Activated B cell treated with CpG ODN at 0.5 μM for 24 hours (primary cell): ENCODE data around the gene SCP2. TPM values are rescaled to one million over a fixed set of nuclear protein-coding genes. Genes with fewer than 3 reads are reported as not detected.

Experiments used
- ATAC-seq: fragments of 200-7000 bp; cut with Tn5 transposase; one replicate; pipeline ENCODE4 v1.10.0; 2021; ENCODE audit warnings: low read depth, mild to moderate bottlenecking, moderate library complexity
- CTCF ChIA-PET: fragments of 350-600 bp; sonication (Branson Sonifier 250); formaldehyde crosslinking; loops from one replicate; lab custom pipeline; 2021; ENCODE audit warnings: antibody characterized with exemption; lab: Charles Lee
- POLR2A ChIA-PET: fragments of 350-600 bp; sonication (Branson Sonifier 250); formaldehyde crosslinking; loops from one replicate; lab custom pipeline; 2021; ENCODE audit warnings: antibody characterized with exemption; lab: Charles Lee
- DNase-seq: peaks from one replicate; pipeline ENCODE4 v3.0.0; 2022
- H3K27ac Mint-ChIP-seq: one replicate; pipeline ENCODE4 v1.8.0; 2020; ENCODE audit warnings: mixed read lengths
- H3K27me3 Mint-ChIP-seq: one replicate; pipeline ENCODE4 v1.8.0; 2021; ENCODE audit warnings: mixed read lengths
- H3K36me3 Mint-ChIP-seq: one replicate; pipeline ENCODE4 v1.8.0; 2021; ENCODE audit warnings: low read depth, mixed read lengths
- H3K4me1 Mint-ChIP-seq: one replicate; pipeline ENCODE4 v1.8.0; 2021; ENCODE audit warnings: mixed read lengths
- H3K4me3 Mint-ChIP-seq: one replicate; pipeline ENCODE4 v1.8.0; 2020; ENCODE audit warnings: mild to moderate bottlenecking, mixed read lengths
- H3K9me3 Mint-ChIP-seq: one replicate; pipeline ENCODE4 v1.8.0; 2020; ENCODE audit warnings: mixed read lengths
- intact Hi-C: fragments of 100-400 bp; cut with micrococcal nuclease; formaldehyde crosslinking; loops from one replicate; pipeline ENCODE4 v1.15.1; 2024
- total RNA-seq: library from RNA; stranded (reverse); gene quantifications from 2 replicates; pipeline ENCODE4 v1.2.3, GENCODE V29; 2022
- TF ChIP-seq, protein P1 (sequence below): fragments of 200-600 bp; IDR thresholded peaks from one replicate; pipeline ENCODE4 v1.8.0; 2022; ENCODE audit warnings: antibody characterized with exemption, mild to moderate bottlenecking

SCP2 gene
- total RNA-seq, 1 donor from 2014 or later = 72.2 TPM

DNA sequence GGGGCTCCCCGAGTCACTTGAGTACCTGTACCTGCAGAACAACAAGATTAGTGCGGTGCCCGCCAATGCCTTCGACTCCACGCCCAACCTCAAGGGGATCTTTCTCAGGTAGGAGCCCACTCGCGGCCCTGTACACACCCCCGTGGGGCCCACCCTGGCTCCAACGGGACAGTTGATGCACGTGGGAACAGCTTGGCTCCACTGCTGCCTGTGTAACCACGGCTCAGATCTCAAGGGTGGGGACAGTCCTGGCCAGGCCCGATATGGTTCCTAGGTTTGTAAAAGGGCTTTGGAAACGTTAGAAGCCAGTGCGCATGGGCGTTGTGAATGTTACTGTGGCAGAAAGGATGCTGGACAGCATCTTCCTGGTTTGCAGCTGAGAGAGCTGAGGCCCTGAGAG lies 153.7 kb downstream of the SCP2 start:
- H3K36me3 Mint-ChIP-seq = no peaks in the 10 kb centered on the region
- no peak overlapping the region for H3K4me3 Mint-ChIP-seq
- CTCF ChIA-PET = no interaction called here
- no peaks in the 10 kb centered on the region for H3K4me1 Mint-ChIP-seq
- POLR2A ChIA-PET = no interaction called here
- no peaks in the 10 kb centered on the region for H3K9me3 Mint-ChIP-seq
- no peak for DNase-seq
- no peak for ATAC-seq
- H3K27me3 Mint-ChIP-seq = no peaks in the 10 kb centered on the region
- TF ChIP-seq, protein P1, sequence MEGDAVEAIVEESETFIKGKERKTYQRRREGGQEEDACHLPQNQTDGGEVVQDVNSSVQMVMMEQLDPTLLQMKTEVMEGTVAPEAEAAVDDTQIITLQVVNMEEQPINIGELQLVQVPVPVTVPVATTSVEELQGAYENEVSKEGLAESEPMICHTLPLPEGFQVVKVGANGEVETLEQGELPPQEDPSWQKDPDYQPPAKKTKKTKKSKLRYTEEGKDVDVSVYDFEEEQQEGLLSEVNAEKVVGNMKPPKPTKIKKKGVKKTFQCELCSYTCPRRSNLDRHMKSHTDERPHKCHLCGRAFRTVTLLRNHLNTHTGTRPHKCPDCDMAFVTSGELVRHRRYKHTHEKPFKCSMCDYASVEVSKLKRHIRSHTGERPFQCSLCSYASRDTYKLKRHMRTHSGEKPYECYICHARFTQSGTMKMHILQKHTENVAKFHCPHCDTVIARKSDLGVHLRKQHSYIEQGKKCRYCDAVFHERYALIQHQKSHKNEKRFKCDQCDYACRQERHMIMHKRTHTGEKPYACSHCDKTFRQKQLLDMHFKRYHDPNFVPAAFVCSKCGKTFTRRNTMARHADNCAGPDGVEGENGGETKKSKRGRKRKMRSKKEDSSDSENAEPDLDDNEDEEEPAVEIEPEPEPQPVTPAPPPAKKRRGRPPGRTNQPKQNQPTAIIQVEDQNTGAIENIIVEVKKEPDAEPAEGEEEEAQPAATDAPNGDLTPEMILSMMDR = no peak
- intact Hi-C loops = no loop called here
- H3K27ac Mint-ChIP-seq = no peak overlapping the region

DNA sequence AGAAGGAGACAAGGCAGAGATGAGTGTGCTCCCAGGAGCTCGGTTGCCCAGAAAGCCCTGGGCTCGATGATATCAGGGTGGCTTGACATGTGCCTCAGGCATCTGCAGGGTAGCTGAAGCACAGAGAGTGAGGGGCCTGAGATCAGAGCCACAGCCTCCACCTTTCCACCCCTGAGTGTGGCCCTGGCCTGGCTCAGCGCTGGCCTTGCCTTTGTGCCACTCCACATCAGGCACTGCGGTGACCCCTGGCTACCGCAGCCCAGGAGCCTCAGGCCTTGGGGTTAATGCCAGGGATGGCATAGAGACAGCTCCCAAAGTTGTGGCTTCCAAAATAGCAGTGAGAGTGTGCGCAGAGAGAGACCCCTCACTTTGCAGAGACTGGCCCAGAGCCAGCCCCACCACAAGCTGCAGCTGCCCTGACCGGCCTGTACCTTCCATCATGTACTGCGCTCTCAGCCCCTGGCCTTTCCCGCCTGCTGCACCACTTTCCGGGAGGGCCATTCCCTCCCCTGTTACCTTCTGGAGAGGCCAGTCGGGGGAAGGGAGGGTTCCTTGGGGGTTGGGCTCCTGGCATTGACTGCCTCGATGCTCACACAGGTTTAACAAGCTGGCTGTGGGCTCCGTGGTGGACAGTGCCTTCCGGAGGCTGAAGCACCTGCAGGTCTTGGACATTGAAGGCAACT lies 154.4 kb downstream of the SCP2 start:
- H3K9me3 Mint-ChIP-seq = no peaks in the 10 kb centered on the region
- TF ChIP-seq, protein P1 = no peak
- H3K36me3 Mint-ChIP-seq = no peaks in the 10 kb centered on the region
- H3K4me1 Mint-ChIP-seq = no peaks in the 10 kb centered on the region
- H3K27ac Mint-ChIP-seq = no peak overlapping the region
- DNase-seq = no peak
- ChIA-PET POLR2A (no interaction called here), CTCF (no interaction called here)
- H3K27me3 Mint-ChIP-seq = no peaks in the 10 kb centered on the region
- no peak overlapping the region for H3K4me3 Mint-ChIP-seq
- intact Hi-C loops = no loop called here
- no peak for ATAC-seq

DNA sequence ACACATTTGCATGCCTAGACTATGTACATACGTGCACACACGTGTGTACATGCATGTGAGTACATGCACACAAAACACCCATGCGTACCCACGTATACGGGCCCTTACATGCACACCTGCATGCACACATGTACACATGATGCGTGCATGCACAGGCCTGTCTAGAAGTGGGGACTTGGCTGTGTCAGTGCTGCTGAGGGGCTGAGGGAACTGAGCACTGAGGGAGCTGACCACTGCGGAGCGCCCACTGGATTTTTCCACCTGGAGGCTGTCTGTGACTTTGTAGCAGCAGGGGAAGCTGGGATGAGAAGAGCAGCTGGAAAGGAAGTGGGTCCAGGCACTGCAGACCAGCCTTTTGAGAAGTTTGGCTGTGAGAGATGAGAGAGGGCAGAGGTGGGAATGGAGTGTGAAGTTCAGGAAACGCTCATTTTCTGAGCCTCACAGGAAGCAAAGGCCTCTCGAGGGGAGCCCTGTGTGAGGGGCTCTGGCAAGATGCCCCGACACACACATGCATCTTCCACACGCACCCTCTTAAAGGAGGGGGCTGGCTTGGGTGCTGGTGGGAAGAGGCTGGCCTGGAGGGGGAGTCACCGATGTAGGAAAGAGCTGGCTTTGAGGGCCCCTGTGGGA lies 155.9 kb downstream of the SCP2 start:
- ATAC-seq = no peak
- Mint-ChIP-seq H3K27me3 (no peaks in the 10 kb centered on the region), H3K27ac (no peak overlapping the region), H3K9me3 (no peaks in the 10 kb centered on the region), H3K36me3 (no peaks in the 10 kb centered on the region), H3K4me1 (no peaks in the 10 kb centered on the region), H3K4me3 (no peak overlapping the region)
- intact Hi-C loops = no loop called here
- TF ChIP-seq, protein P1 = no peak
- ChIA-PET POLR2A (no interaction called here), CTCF (no interaction called here)
- no peak for DNase-seq

DNA sequence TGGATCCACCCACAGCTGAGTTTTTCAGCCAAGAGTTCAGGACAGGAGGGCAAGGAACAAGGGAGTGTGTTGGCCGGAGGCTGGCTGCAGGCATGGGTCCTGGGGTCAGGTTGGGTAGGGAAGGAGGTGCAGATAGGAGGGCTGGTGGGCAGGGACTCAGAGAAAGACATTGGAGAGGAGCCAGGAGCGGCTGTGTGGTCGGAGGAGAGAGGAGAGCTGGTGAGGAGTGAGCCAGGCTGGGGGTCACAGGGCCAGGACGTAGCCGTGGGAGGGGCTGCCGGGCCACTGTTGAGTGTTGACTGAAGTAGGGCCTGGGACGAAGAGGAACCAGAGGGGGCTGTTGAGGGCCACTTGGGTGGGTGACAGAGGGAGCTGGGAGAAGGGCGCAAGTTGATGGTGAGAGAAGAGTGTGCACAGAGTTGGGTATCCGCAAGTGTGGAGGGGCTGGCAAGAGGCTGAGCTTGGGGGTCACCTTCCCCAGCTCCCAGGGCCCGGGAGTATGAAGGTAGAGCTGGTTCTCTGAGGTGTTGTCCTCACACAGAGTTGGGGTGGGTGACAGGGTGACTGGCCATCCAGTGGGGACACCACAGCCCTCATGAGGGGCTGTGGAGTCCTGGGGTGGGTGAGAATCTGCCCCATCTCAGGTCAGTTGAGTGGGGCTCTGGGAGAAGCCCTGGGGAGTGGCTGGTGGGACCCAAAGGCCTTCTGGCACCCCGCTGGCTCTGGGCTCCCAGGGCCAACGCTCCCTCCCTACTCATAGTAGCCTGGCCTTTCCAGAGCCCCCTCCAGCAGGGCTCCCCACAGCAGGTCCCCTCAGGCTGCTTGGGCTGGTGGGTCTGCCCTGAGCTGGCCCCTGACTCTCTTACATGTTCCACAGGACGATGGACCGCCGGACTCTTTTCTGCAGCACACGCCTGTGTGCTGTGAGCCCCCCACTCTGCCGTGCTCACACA lies 156.8 kb downstream of the SCP2 start:
- no peak overlapping the region for H3K27ac Mint-ChIP-seq
- no peak for ATAC-seq
- ChIA-PET CTCF (no interaction called here), POLR2A (no interaction called here)
- no peaks in the 10 kb centered on the region for H3K4me1 Mint-ChIP-seq
- H3K36me3 Mint-ChIP-seq = no peaks in the 10 kb centered on the region
- TF ChIP-seq, protein P1 = no peak
- DNase-seq = no peak
- no peak overlapping the region for H3K4me3 Mint-ChIP-seq
- no peaks in the 10 kb centered on the region for H3K9me3 Mint-ChIP-seq
- no peaks in the 10 kb centered on the region for H3K27me3 Mint-ChIP-seq
- intact Hi-C loops = no loop called here

DNA sequence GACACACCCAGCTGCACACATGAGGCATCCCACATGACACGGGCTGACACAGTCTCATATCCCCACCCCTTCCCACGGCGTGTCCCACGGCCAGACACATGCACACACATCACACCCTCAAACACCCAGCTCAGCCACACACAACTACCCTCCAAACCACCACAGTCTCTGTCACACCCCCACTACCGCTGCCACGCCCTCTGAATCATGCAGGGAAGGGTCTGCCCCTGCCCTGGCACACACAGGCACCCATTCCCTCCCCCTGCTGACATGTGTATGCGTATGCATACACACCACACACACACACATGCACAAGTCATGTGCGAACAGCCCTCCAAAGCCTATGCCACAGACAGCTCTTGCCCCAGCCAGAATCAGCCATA lies 157.5 kb downstream of the SCP2 start:
- Mint-ChIP-seq H3K4me1 (no peaks in the 10 kb centered on the region), H3K4me3 (no peak overlapping the region), H3K9me3 (no peaks in the 10 kb centered on the region), H3K27ac (no peak overlapping the region), H3K27me3 (no peaks in the 10 kb centered on the region), H3K36me3 (no peaks in the 10 kb centered on the region)
- intact Hi-C loops = no loop called here
- POLR2A ChIA-PET = no interaction called here
- ATAC-seq (no peak), DNase-seq (no peak)
- CTCF ChIA-PET = no interaction called here
- TF ChIP-seq, protein P1 = no peak
